Stimulated activated CD8-positive, alpha-beta memory T cell treated with anti-CD3 and anti-CD28 coated beads, Interleukin-15, amount 100 ng/mL, for 1 hour (primary cell): ENCODE data around the gene IQSEC3.
A peak's percentile ranks its signal among the peaks of the same experiment; 100 is the strongest.
"Not testable (repeated sequence)": the region's sequence is repeated elsewhere in the genome, so short reads cannot be mapped to it uniquely, and the experiment has no call there.

Experiments
- DNase-seq: peaks from one replicate; pipeline ENCODE4 v3.0.0-alpha.2; 2020; ENCODE audit warnings: low read depth

Gene IQSEC3

DNA sequence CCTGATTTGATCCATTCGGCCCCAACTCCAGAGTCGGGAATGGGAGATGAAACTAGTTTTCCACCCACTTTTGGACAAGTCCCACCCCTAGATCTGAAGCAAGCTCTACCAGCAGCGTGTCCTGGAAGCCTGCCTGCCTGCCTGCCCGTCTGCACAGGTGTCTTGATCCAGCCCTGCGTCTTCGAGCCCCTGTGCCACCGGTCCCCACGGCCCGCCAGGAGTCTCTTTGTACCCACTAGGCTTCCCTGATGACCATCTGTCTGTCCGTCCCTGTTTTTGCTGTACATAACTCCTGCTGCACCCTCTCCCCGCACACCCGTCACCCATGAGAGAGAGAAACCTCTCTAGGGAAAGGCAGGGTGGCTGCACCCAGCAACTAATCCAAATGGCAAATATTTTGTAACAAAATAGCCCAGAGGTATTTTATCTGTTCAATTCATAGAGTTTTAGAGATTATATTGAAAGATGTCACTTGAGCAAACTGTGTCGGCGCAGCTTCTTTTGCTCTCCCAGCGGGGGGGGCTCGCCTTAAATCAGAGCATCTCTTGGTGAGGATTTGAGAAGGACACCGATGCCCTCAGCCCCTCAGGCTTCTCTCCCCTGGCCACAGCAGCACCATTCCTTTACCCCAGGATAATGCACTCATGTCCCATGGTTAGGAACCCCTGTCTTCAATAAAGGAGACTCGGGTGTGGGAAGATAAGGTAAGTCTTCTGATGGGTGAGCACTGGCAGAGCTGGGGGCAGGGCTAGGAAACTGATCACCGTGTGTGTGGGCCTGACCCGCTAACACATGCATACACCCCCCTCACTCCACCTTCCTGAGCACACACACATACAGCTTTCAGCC lies 111.6 kb downstream of the IQSEC3 start:
- no peak for DNase-seq

DNA sequence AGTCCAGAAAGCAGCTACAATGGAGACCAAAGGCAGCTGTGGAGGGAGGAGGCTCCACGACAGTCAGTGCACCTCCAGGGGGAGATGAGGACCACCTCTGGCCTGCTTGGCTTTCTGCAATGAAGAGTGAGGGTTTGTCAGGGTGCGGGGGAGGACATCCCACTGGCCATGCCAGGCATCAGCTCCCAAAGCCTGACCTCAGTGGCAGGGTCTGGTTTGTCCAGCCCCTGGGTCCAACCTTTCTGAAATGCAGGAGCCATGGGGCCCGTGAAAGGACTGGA lies 112.2 kb downstream of the IQSEC3 start:
- DNase-seq: no peak

DNA sequence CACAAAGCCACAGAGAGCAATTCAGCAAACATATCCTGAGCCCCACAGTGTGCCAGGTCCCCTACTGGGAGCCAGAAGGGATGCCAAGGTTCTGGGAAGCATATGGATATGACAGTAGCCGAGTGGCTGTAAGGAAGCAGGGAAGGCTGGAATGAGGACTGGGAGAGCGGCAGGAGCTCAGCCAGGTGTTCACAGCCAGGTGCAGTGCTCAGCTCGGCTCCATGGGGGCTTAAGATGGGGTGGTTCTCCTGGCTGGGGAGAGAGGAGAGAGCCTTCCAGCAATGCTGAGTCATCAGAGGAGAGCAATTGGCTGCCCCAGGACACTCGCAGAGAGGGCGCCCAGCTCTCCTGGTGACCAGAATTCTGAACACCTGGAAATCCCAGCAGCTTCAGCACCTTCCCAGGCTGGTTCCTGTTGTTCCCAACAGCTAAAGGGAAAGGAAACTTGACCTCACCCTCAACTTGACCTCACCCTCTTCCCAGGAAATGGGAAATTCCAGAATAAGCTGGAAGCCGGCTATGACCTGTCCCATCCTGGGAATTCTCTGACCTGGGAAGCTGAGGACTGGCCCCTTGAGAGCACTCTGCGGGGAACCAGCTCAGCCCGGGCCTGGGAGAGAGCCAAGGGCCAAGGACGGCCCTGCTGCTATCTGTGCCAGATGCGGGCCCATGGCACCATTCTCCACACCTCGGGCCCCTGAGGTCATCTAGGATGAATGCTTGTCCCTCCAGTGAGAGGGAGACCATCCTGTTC lies 112.7 kb downstream of the IQSEC3 start:
- no peak for DNase-seq

DNA sequence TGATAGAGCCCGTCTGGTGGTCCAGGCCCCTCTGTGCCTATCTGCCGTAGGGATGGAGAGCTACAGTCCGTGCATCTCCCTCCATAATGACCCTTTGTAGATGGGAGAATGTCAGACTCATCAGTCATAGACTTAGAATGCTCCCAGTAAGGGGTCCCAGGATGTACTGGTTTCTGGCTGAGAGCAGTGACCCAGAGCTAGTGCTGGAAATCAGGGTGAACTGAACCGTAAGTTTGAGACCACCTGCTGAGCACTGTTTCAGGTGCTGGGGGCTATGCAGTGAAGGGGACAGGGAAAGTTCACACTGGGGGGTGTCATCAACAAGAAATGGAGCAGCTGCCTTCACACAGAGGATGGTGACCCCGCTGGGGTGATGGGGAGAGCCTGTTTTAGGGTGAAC lies 113.3 kb downstream of the IQSEC3 start:
- no peak for DNase-seq

DNA sequence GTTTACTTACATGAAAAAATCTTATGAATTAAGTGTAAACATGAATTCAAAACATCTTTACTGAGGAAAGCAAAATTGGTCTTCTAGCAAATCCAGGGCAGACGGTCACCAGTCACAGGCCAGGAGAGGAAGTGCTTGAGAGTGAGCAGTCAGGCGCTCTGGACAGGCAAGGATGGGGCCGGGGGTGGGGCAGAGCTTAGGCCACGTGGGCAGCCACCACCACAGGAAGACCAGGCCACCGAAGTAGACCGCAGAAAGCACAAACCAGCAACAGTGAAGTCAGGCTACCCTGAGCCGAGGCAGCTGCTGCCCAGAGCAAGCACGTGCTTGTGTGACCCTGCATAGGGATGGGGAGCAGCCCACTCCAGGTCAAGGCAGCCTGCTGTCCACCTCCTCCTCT lies 113.9 kb downstream of the IQSEC3 start:
- no peak for DNase-seq

DNA sequence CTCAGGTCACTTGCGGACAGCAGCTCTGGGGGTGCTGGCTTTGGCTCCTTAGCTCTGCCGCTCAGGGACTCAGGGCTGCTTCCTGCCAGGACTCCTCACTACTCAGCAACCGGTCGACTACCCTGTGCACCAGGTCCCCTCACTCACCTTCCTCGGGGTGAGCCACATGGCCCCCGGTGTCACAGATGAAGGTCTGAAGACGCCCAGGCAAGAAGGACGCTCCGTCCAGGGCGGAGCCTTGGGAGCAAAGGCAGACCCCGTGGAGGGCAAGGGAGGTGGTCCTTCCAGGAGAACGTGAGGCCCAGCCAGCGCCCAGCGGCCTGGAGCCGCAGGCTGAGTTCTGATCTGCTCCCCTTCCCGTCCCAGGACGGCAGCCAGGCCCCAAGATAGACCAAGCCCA lies 115.4 kb downstream of the IQSEC3 start:
- no peak for DNase-seq

DNA sequence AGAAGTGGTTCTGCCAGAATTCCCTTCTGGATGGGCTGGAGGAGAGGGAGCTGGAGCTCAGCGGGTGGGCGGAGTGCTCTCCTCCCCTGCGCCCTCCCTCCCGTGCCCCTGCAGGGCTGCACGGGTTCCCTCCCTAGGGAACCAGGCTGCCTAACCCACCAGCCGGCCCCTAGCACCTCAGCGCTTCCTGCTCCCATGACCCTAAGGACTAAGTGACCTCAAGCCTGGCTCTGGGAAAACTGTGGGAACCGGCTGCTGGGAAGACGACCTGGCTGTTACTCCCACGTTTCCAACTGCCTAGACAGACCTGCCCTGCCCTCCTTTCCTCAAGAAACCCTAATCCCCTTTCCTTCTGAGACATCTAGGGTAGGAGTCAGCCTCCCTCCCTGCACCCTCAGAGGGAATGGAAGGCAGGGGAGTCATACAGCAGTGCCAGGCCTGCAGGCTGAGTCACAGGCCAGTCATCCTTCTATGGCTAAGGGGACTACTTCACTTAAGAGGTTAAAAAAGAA lies 115.9 kb downstream of the IQSEC3 start:
- DNase-seq: no peak

DNA sequence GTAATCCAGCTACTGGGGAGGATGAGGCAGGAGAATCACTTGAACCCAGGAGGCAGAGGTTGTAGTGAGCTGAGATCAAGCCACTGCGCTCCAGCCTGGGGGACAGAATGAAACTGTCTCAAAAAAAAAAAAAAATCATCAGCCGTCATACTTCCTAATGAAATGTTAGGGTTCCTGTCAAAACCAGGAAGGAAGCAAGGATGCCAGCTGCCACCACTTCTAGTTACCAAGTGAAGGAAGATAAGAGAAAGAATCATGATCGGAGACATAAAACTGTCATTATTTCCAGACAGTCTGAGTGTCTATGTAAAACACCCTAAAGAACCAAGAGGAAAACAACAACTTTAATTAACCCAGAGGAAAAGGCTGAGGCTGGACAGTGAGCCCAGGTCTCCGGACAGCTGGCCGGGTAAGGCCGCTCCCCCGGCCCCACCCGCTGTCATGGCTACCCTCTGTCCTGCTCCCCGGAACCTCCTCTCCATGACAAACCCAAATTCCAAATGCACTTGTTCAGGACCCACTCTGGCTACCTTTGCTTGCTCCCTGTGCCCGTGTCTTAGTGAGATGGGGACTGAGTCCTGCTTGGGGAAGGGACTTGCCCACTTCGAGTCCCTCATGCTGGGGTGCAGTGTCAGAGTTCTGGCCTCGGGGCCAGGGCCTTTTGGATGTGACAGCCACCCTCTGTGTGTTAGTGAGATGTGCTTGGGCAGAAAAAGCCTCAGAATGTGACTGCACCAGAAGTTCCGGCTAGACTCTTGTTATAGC lies 118.4 kb downstream of the IQSEC3 start:
- no peak for DNase-seq

DNA sequence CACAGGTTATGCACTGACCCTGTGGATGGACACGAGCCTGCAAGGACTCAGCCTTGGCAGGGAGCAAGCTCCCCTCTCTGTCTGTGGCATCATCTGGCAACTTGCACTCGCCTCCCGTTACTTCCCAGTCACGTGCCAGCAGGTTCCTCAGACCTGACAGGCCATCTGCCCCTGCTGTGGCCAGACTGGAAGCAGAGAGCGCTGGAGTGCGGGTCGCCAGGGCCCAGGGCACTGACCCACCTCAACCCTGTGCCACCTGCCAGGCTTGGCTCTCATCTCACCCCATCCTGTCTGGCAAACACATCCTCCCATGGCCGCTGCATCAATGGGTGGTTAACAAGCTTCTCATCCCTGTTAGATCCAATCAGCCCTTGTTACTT lies 119.0 kb downstream of the IQSEC3 start:
- DNase-seq: no peak

DNA sequence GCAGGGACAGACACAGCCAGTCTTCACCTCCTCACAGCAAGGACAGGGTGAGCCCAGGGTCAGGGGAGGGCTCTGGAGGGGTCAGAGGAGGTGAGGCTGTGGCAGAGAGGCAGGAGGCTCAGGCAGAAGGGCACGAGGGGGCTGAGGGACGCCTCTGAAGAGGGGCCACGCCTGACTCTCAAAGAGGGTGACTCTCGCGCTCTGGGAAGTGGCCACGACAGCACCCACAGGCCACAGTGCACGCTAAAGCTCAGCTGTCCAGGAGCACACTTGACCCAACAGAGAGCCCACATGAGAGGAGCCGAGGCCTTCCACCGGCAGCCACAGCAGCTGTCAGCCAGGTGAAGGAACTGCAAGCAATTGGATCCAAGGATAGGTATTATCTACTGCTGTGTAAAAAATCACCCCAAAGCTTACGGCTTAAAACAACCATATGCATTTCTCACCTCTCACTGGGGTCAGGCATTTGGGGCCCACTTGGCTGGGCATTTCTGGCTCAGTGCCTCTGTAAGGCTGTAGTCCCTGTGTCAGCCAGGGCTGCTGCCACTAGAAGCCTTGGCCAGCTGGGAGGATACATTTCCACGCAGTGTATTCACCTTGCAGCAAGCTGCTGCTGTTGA lies 119.5 kb downstream of the IQSEC3 start:
- DNase-seq: no peak

DNA sequence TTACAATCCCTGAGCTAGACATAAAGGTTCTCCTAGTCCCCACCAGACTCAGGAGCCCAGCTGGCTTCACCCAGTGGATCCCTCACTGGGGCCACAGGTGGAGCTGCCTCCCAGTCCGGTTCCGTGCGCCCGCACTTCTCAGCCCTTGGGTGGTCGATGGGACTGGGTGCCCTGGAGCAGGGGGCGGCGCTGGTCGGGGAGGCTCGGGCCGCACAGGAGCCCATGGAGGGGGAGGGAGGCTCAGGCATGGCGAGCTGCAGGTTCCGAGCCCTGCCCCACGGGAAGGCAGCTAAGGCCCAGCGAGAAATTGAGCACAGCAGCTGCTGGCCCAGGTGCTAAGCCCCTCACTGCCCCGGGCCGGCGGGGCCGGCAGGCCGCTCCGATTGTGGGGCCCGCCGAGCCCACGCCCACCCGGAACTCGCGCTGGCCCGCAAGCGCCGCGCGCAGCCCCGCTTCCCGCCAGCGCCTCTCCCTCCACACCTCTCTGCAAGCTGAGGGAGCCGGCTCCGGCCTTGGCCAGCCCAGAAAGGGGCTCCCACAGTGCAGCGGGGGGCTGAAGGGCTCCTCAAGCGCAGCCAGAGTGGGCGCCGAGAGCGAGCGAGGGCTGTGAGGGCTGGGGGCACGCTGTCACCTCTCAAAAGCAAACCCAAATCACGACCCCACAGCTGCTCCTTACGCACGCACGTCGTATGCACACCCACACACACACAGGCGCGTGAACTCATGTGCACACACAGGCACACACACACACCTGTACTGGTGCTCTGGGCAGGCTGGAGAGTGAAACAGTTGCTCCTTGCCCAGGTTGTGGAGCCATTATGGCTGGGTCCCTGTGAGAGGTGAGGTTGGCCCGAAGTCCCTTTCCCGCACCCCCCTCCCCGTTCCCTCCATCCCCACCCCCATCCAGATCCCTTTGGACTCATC lies 121.7 kb downstream of the IQSEC3 start:
- DNase-seq: not testable (repeated sequence)

DNA sequence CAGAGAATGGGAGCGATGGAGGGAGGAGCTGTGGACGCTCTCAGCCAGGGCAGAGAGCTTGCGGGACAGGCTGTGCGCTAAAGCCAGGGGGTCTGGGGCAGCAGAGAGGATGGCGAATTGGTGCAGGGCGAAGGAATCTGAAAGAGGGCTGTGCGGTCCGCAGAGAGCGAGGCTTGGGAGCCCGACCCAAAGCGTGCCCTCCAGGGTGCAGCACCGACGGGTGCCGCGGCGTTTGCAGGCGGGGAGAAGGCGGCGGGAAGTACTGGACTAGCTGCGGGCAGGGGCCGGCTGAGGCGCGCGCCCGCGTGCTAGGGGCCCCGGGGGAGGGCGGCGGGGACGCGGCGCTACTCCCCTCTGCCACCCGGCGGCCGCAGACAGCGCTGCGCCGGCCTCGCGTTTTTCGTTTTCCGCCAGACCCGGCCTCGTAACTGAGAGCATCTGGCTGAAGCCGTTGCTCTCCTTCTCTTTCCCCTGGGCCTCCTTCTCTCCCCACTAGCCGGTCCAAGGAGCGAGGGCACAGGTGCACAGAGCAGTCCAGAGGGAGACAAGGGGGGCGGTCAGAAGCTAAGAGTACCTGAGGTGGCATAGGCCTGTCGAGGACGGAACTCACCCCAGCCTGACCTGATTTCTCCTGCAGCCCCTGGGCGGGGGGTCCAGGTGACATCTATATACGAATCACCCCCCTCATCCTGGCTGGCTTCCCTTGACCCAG lies 122.5 kb downstream of the IQSEC3 start:
- peak; percentile 7 for DNase-seq

DNA sequence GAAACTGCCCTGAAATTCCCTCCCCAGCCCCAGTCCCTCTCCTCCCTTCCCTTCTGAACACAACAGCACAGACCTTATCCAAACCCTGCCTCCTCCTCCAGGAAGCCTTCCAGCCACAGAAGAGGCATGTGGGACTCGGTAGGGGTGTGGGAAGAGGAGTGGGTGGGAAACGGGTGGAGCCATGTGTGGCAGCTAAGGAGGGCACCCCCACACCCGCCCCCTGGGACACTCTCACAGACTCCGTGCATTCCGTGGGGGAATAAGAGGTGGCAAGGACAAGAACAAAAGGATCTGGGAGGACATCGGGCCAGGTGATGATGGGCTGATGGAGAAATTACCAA lies 123.0 kb downstream of the IQSEC3 start:
- DNase-seq: no peak

DNA sequence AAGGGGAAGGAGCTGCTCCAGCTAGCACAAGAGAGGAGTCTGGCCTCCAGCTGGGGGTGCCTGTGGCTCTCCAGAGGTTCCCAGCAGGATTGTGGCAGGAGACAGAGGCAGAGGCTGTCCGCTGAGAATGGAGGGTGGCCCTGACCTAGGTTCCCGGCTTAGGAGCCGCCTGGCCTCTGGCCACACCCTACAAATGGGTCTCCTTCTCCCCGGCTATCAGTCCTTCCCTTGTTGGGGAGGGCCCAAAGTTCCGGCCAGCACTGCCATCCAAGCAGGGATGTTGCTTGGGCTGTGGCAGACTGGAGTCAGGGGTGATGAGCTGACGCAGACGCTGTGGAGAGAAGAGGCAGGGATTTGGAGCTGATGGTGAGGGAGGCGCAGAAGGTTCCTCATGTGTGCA lies 124.3 kb downstream of the IQSEC3 start:
- no peak for DNase-seq

DNA sequence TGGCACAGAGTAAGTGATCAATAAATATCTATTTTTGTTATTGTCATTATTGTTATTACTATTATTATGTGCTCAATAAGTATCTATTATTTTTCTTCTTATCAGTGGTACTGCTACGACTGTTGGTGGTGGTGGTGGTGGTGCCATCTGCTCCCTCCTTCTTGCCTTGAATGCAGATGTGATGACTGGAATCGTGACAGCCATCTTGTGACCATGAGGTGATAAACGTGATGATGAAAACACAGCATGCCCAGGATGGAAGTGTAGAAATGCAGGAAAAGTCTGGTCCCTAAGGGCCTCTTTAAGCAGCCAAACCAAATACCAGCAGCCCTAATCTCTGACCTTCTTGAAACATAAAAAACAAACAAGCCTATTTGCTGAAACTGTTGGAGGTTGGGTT lies 125.0 kb downstream of the IQSEC3 start:
- DNase-seq: no peak

DNA sequence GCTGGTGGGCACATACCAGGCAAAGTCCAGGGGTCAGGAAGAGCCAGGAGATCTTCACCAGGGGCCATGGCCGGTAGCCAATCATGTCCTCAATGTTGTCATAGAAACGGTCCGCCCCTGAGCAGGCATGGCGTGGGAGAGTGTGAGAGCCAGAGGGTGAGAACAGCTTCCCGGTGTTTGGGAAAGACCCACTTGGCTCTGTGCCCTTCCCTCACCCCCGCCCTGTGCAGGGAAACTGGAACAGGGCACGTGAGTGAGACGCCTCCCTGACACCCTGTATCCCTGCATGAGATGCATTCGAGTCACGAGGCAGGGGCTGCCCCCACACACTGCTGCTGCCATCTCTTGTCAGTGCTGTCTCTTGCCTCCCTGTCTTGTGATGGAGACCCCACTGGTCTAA lies 126.7 kb downstream of the IQSEC3 start:
- no peak for DNase-seq

DNA sequence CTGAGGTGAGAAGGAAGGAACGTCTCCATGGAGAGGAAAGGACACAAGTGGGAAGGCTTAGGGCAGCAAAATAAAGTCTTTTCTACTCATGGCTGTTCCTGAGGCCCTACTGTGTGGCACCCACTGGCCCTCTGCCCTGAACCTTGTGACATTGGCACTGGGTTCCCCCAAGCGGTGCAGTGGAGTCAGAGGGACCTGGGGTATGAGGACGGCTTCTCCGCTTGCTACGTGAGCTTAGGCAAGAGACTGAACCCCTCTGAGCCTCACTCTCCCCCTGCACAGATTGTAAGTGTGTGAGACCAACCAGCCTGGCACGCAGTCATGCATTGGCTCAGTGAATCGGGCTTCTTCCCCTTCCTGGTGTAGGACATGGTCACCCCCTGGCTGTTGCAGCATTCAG lies 127.7 kb downstream of the IQSEC3 start:
- no peak for DNase-seq

DNA sequence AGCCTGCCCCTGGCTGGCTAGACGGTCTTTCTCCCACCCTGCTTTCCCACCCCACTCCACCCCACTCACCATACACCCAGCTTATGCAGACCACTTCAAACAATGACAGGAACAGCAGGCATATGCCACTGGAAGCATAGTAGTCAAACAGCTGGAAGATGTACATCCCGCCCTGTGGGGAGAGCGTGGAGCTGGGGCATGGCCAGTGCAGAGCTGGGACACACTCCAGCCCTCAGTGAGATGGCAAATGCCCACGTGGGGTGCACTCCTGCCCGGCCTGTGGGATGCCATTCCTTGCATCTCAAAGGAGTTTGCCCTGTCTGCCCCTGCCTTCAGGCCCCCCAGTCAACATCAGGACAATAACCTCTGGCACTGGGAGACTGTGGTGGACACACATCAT lies 128.6 kb downstream of the IQSEC3 start:
- DNase-seq: no peak

DNA sequence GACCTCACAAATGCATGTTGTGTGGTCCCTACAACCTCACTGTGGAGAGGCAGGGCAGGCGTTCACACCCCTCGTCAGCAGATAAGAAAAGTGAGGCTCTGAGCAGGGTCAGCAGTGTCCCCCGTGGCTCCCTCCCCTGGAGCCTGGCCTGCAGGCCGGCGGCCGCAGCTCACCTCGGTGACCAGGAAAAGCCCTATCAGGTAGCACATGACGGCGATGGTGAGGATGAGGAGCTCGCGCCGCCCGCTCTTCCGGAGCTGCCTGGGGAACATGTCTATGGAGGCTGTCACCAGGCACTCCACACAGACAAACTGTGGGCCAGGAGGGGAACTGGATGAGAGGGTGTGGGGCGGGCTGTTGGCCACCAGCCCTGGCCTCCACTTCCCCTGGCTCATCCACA lies 129.4 kb downstream of the IQSEC3 start:
- no peak for DNase-seq

DNA sequence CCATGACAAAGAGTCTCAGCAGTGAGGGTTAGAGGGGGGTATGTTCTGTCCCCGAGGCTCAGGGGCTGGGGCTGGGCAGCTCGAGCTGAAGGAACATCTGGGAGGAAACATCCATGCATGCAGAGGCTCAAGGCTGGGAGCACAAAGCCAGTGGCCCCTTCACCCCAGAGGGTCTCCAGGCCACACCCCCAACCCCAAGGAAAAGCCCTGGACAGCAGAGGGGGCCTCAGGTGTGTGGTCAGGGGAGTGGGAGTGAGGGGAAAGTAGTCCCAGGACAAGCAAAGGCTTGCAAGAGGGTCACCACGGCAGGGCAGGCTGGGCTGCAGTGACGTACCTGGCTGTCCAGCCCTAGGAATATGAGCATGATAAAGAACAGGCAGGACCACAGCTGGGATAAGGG lies 129.9 kb downstream of the IQSEC3 start:
- DNase-seq: no peak

DNA sequence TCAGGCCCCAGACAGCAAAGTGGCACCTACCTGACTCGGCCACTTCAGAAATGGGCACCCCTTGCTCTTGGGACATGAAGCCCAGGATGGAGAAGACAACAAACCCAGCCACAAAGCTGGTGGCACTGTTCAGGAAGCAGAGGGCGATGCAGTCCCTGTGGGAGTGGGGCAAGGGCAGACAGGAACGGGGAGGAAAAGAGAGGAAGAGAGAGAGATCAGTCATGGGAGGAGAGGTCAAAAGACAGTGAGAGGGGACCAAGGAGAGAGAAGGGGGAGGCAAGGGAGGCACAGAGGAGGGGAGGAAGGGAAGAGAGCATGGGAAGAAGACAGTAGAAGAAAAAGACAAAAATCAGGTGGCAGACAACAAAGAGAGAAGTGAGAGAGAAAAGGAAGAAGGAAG lies 130.8 kb downstream of the IQSEC3 start:
- DNase-seq: no peak
